ENCODE data around the gene WNK1. TPM values are rescaled to one million over a fixed set of nuclear protein-coding genes. Genes with fewer than 3 reads are reported as not detected.

The WNK1 gene
- total RNA-seq, 2 experiments from 2014 or later = 142 to 143 TPM

DNA sequence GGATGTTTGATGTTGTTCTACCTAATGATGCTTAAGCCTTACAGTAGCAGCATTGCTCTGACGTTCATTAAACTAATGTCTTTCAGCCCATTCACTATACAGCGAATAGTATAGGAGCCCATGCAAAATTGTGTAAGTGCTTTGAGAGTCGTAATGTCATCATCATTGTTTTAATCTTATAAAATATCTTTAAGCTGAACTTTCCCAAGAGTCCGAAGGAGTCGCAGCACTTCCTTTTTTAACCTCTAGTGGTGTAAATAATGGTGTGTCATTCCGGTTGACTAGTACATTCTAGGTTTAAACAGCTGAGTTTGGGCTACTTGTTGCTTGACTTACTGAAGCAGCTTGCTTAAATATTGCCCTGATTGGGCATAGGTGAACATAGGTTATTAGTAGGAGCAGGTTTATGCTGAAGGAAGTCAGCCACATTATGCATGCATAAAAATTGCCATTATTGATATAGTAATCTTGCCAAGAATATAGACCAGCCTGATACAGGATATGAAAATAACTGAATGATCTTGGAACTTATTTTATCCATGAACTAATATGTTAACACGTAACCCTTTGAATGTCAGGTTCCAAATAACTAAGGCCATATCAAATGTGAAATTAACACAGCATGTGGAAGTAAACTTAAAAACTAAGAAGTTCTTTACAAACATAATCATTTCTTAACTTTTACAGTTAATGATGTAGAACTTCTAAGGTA is 2.6 kb downstream of the WNK1 start:
- ATAC-seq = peak; percentile 3
- peak overlapping the region; percentile 93 for H3K27ac Mint-ChIP-seq
- peaks cover 37% of the 10 kb centered on the region for H3K4me1 Mint-ChIP-seq (ENCODE audit: low read depth)
- CTCF ChIA-PET = interaction anchor here (0.7 to 6.4 kb wide), 21 partner anchors 10 to 194 kb away, joined by 3 to 107 read pairs (median 4); partner anchors contain the start of gene RAD52
- TF ChIP-seq, protein P1, sequence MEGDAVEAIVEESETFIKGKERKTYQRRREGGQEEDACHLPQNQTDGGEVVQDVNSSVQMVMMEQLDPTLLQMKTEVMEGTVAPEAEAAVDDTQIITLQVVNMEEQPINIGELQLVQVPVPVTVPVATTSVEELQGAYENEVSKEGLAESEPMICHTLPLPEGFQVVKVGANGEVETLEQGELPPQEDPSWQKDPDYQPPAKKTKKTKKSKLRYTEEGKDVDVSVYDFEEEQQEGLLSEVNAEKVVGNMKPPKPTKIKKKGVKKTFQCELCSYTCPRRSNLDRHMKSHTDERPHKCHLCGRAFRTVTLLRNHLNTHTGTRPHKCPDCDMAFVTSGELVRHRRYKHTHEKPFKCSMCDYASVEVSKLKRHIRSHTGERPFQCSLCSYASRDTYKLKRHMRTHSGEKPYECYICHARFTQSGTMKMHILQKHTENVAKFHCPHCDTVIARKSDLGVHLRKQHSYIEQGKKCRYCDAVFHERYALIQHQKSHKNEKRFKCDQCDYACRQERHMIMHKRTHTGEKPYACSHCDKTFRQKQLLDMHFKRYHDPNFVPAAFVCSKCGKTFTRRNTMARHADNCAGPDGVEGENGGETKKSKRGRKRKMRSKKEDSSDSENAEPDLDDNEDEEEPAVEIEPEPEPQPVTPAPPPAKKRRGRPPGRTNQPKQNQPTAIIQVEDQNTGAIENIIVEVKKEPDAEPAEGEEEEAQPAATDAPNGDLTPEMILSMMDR (IDR thresholded peaks at IDR 0.05) = peak; percentile 65
- intact Hi-C loops (cut with micrococcal nuclease) = loop anchor here (2.0 to 5.0 kb wide), 4 partner anchors 42 to 183 kb away; no protein-coding TSS in a partner anchor
- DNase-seq = peak; percentile 44
- H3K4me3 Mint-ChIP-seq = no peak overlapping the region
- peaks cover 51% of the 10 kb centered on the region for H3K36me3 Mint-ChIP-seq (ENCODE audit: low read depth)
- POLR2A ChIA-PET = interaction anchor here (1.0 to 6.3 kb wide), 9 partner anchors 21 to 87 kb away, joined by 3 to 54 read pairs (median 5); no protein-coding TSS in a partner anchor
- H3K9me3 Mint-ChIP-seq = no peaks in the 10 kb centered on the region
- H3K27me3 Mint-ChIP-seq = no peaks in the 10 kb centered on the region

DNA sequence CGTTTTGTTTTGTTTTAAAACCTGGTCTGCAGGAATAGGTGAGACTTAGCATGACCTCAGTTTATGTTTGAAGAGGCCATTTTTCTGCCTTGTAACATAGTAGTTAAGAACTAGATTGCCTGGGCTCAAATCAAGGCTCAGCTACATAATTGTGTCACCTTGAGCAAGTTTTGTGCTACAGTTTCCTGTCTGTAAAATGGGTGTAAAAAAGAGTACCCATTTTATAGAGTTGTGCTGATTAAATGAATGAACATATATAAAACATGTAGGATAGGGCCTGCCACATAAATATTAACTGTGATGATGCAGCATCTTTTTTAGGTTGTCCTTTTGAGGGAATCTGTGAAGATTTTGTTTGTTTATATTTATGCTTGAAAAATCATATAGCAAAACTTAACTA is 7.2 kb downstream of the WNK1 start:
- no peak for DNase-seq
- intact Hi-C loops (cut with micrococcal nuclease) = no loop called here
- peaks cover 55% of the 10 kb centered on the region for H3K36me3 Mint-ChIP-seq (ENCODE audit: low read depth)
- CTCF ChIA-PET = interaction anchor here (0.8 to 6.3 kb wide), 10 partner anchors 8 to 187 kb away, joined by 3 to 51 read pairs (median 5); partner anchors contain the start of gene WNK1
- peaks cover 63% of the 10 kb centered on the region for H3K4me1 Mint-ChIP-seq (ENCODE audit: low read depth)
- TF ChIP-seq, protein P1 (IDR thresholded peaks at IDR 0.05) = no peak
- ATAC-seq = no peak
- no peaks in the 10 kb centered on the region for H3K27me3 Mint-ChIP-seq
- H3K27ac Mint-ChIP-seq = peak overlapping the region; percentile 75
- H3K4me3 Mint-ChIP-seq = peak overlapping the region; percentile 24
- POLR2A ChIA-PET = interaction anchor here (1.0 to 2.3 kb wide), 3 partner anchors 8 to 17 kb away, joined by 3 to 12 read pairs (median 10); partner anchors contain the start of gene WNK1
- no peaks in the 10 kb centered on the region for H3K9me3 Mint-ChIP-seq

DNA sequence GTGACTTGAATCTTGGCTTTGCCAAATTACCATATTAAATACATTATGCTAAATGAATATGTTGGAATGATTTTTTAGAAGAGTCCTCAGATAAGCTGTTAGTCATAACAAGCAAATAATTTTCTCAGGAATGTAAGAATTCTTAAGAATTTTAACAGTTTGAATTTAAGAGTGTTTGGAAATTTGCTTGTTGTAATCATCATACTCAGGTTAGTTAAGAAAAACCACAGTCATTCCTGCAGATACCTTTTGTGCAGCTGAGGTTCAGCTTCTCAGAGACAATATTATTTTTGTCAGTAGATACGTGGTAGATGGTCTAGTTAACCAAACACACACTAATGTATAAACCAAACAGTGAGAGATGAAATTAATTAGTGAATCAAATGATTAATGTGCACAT is 8.9 kb downstream of the WNK1 start:
- POLR2A ChIA-PET = interaction anchor here (0.8 to 2.3 kb wide), 3 partner anchors 10 to 16 kb away, joined by 3 to 12 read pairs (median 10); partner anchors contain the start of gene WNK1
- TF ChIP-seq, protein P1 (IDR thresholded peaks at IDR 0.05) = no peak
- H3K4me3 Mint-ChIP-seq = no peak overlapping the region
- no peak overlapping the region for H3K27ac Mint-ChIP-seq
- peaks cover 68% of the 10 kb centered on the region for H3K4me1 Mint-ChIP-seq (ENCODE audit: low read depth)
- DNase-seq (no peak), ATAC-seq (no peak)
- H3K9me3 Mint-ChIP-seq = no peaks in the 10 kb centered on the region
- intact Hi-C loops (cut with micrococcal nuclease) = no loop called here
- no peaks in the 10 kb centered on the region for H3K27me3 Mint-ChIP-seq
- H3K36me3 Mint-ChIP-seq (ENCODE audit: low read depth) = peaks cover 45% of the 10 kb centered on the region
- CTCF ChIA-PET = interaction anchor here (1.0 to 6.3 kb wide), 11 partner anchors 10 to 191 kb away, joined by 3 to 51 read pairs (median 4); partner anchors contain the start of gene WNK1

DNA sequence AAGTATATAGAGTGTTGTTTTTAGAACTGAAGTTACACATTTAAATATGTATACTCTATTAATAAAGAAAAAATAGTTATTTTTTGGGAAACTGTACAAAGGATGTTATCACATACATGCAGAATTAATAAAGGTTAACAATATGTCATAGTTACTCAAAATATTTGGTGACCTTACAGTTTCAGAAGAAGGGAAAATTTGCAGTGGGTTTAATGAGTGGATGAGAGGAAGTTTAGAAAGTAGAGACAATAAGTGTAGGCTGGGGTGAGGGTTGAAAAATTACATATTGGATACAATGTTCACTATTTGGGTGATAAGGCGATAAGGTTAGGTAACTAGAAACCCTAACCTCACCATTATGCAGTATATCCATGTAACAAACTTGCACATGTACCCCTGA is 13.5 kb downstream of the WNK1 start:
- ChIA-PET CTCF (interaction anchor here (1.0 to 1.5 kb wide), 3 partner anchors 11 to 48 kb away, joined by 3 to 4 read pairs (median 3); no protein-coding TSS in a partner anchor), POLR2A (interaction anchor here (0.9 to 1.1 kb wide), 2 partner anchors 11 to 12 kb away, joined by 3 read pairs; no protein-coding TSS in a partner anchor)
- Mint-ChIP-seq H3K27me3 (no peaks in the 10 kb centered on the region), H3K4me1 (ENCODE audit: low read depth) (peaks cover 66% of the 10 kb centered on the region), H3K4me3 (no peak overlapping the region), H3K9me3 (no peaks in the 10 kb centered on the region), H3K27ac (peak overlapping the region; percentile 65), H3K36me3 (ENCODE audit: low read depth) (peaks cover 37% of the 10 kb centered on the region)
- intact Hi-C loops (cut with micrococcal nuclease) = no loop called here
- ATAC-seq (peak; percentile 43), DNase-seq (no peak)
- TF ChIP-seq, protein P1 (IDR thresholded peaks at IDR 0.05) = no peak
